ENCODE measurements around the gene FRMPD4. TPM values are rescaled to one million over a fixed set of nuclear protein-coding genes. Genes with fewer than 3 reads are reported as not detected.

The FRMPD4 gene
- total RNA-seq, 1 experiment from 2014 or later, result 1.4 TPM

GRCh38 chrX:12419591-12419990 is 281.3 kb downstream of the FRMPD4 start:
- H3K9me3 Mint-ChIP-seq, result peaks cover 8% of the 10 kb centered on the region; the same call in 1 of the 2 replicates
- no peaks in the 10 kb centered on the region for H3K36me3 Mint-ChIP-seq
- H3K4me1 Mint-ChIP-seq, result peaks cover 30% of the 10 kb centered on the region
- ATAC-seq (no peak), DNase-seq (ENCODE audit: low spot score) (no peak)
- no peak overlapping the region for H3K4me3 Mint-ChIP-seq
- ChIA-PET CTCF (no interaction called here), POLR2A (no interaction called here)
- no peak overlapping the region for H3K27ac Mint-ChIP-seq
- H3K27me3 Mint-ChIP-seq (ENCODE audit: low read depth), result peaks cover 27% of the 10 kb centered on the region
- TF ChIP-seq IRF2 (CRISPR knock-in tag; IDR thresholded peaks at IDR 0.05; ENCODE audit: borderline replicate concordance, low read depth) (no peak), SMAD3 (CRISPR knock-in tag; IDR thresholded peaks at IDR 0.05; ENCODE audit: borderline replicate concordance) (no peak), PRRX2 (CRISPR knock-in tag; IDR thresholded peaks at IDR 0.05) (no peak), FOXP1 (CRISPR knock-in tag; IDR thresholded peaks at IDR 0.05; ENCODE audit: borderline replicate concordance) (no peak), TCF7 (CRISPR knock-in tag; IDR thresholded peaks at IDR 0.05; ENCODE audit: low read depth) (no peak), ATF2 (CRISPR knock-in tag; IDR thresholded peaks at IDR 0.05; ENCODE audit: borderline replicate concordance, low read depth) (no peak), ATF3 (CRISPR knock-in tag; conservative IDR thresholded peaks at IDR 0.05) (no peak), ZNF425 (CRISPR knock-in tag; conservative IDR thresholded peaks at IDR 0.05) (no peak), SMAD4 (CRISPR knock-in tag; IDR thresholded peaks at IDR 0.05) (no peak), KAT7 (CRISPR knock-in tag; IDR thresholded peaks at IDR 0.05; ENCODE audit: borderline replicate concordance) (no peak), MYBL2 (CRISPR knock-in tag; IDR thresholded peaks at IDR 0.05) (no peak), ATF1 (CRISPR knock-in tag; IDR thresholded peaks at IDR 0.05) (no peak), ARID4B (CRISPR knock-in tag; IDR thresholded peaks at IDR 0.05; ENCODE audit: borderline replicate concordance) (no peak), AFF4 (CRISPR knock-in tag; IDR thresholded peaks at IDR 0.05; ENCODE audit: borderline replicate concordance) (no peak), CREM (CRISPR knock-in tag; IDR thresholded peaks at IDR 0.05) (no peak), ZNF219 (CRISPR knock-in tag; IDR thresholded peaks at IDR 0.05; ENCODE audit: borderline replicate concordance) (no peak), ATF6 (CRISPR knock-in tag; IDR thresholded peaks at IDR 0.05) (no peak), ELF4 (CRISPR knock-in tag; IDR thresholded peaks at IDR 0.05; ENCODE audit: low read depth) (no peak), OVOL2 (CRISPR knock-in tag; IDR thresholded peaks at IDR 0.05; ENCODE audit: borderline replicate concordance) (no peak)

Measured in WTC11 (cell line).